Thoracic aorta (tissue), 2 donors: Measurements from ENCODE around the gene CFAP46. TPM values are rescaled to one million over a fixed set of nuclear protein-coding genes. Genes with fewer than 3 reads are reported as not detected.
"Not testable (repeated sequence)": the region's sequence is repeated elsewhere in the genome, so short reads cannot be mapped to it uniquely, and the experiment has no call there.

ENCODE experiments used
- ATAC-seq: fragments of 150-250 bp; one replicate; pipeline ENCODE4 v1.8.0; 2017; ENCODE audit warnings: low read depth; ENCODE audit not compliant: insufficient number of reproducible peaks, low FRiP score
- DNase-seq: peaks from one replicate; pipeline ENCODE4 v3.0.0-alpha.2; 2020; ENCODE audit warnings: low spot score
- H3K27ac ChIP-seq, 2 donors: fragments of 200-600 bp; sonication (generic); 1 replicate in 1 of 2; 2 replicates in 1 of 2; pipeline ENCODE4 v1.5.1; 2016; ENCODE audit warnings: mild to moderate bottlenecking in 2 of 2, moderate library complexity in 2 of 2
- H3K27me3 ChIP-seq: fragments of 200-600 bp; sonication (generic); replicated peaks from 2 replicates; pipeline ENCODE4 v1.6.0; 2016; ENCODE audit warnings: mild to moderate bottlenecking; ENCODE audit not compliant: insufficient read depth
- H3K36me3 ChIP-seq: fragments of 200-600 bp; sonication (generic); one replicate; pipeline ENCODE4 v1.5.1; 2016
- H3K4me1 ChIP-seq, 2 donors: fragments of 200-600 bp; sonication (generic); 1 replicate in 1 of 2; 2 replicates in 1 of 2; pipeline versions ENCODE4 v1.5.1 to v1.6.0; 2016; ENCODE audit warnings: low read depth in 2 of 2, mild to moderate bottlenecking in 1 of 2; ENCODE audit not compliant: control insufficient read depth in 1 of 2
- H3K4me3 ChIP-seq: fragments of 200-600 bp; sonication (generic); 2 replicates; pipeline ENCODE4 v1.5.1; 2016; ENCODE audit warnings: mild to moderate bottlenecking
- H3K9me3 ChIP-seq: fragments of 200-600 bp; sonication (generic); 2 replicates; pipeline ENCODE4 v1.5.1; 2016
- CTCF ChIP-seq: fragments of 200-600 bp; sonication (generic); IDR thresholded peaks from one replicate; pipeline ENCODE4 v1.5.1; 2019; ENCODE audit warnings: antibody characterized with exemption
- total RNA-seq, 2 donors: library from RNA; depleted of rRNA; stranded (reverse); fragments of >200 nt; gene quantifications; one replicate each; pipeline versions ENCODE4 v1.1.0 to v1.2.3, GENCODE V29; 2016

Gene CFAP46
- total RNA-seq, 2 donors from 2014 or later, result not detected

GRCh38 chr10:132957981-132958882, 15.9 kb upstream of the CFAP46 start:
- no peaks in the 10 kb centered on the region for H3K27me3 ChIP-seq
- peaks cover 0 to 4% of the 10 kb centered on the region in 2 donors for H3K4me1 ChIP-seq
- H3K27ac ChIP-seq, result no peak overlapping the region
- H3K4me3 ChIP-seq, result no peak overlapping the region
- DNase-seq, result no peak
- no peak for ATAC-seq
- H3K9me3 ChIP-seq, result no peaks in the 10 kb centered on the region
- no peaks in the 10 kb centered on the region for H3K36me3 ChIP-seq
- no peak for TF ChIP-seq CTCF

- no peak overlapping the region for H3K27ac ChIP-seq
- no peaks in the 10 kb centered on the region for H3K36me3 ChIP-seq
- no peaks in the 10 kb centered on the region for H3K9me3 ChIP-seq
- H3K4me3 ChIP-seq, result no peak overlapping the region
- H3K4me1 ChIP-seq, result peaks cover 0 to 4% of the 10 kb centered on the region in 2 donors
- no peak for ATAC-seq
- TF ChIP-seq CTCF, result no peak
- no peaks in the 10 kb centered on the region for H3K27me3 ChIP-seq
- no peak for DNase-seq
Measured at GRCh38 chr10:132957131-132957530, 14.8 kb upstream of the CFAP46 start.

GRCh38 chr10:132956259-132956658, 13.9 kb upstream of the CFAP46 start:
- H3K36me3 ChIP-seq, H3K9me3 ChIP-seq, H3K4me1 ChIP-seq, DNase-seq, ATAC-seq, H3K4me3 ChIP-seq, H3K27ac ChIP-seq, H3K27me3 ChIP-seq: not testable (repeated sequence)

- Histone ChIP-seq H3K4me1 (no peaks in the 10 kb centered on the region), H3K27me3 (no peaks in the 10 kb centered on the region), H3K4me3 (no peak overlapping the region), H3K9me3 (no peaks in the 10 kb centered on the region), H3K36me3 (no peaks in the 10 kb centered on the region), H3K27ac (no peak overlapping the region)
- ATAC-seq (no peak), DNase-seq (no peak)
- TF ChIP-seq CTCF, result no peak
Measured at GRCh38 chr10:132955479-132955878, 13.1 kb upstream of the CFAP46 start.

GRCh38 chr10:132953428-132953827, 11.1 kb upstream of the CFAP46 start:
- H3K36me3 ChIP-seq, result no peaks in the 10 kb centered on the region

More at GRCh38 chr10:132953428-132953827, 11.1 kb upstream of the CFAP46 start:
- Histone ChIP-seq H3K4me3 (no peak overlapping the region), H3K9me3 (no peaks in the 10 kb centered on the region), H3K27ac (no peak overlapping the region), H3K27me3 (no peaks in the 10 kb centered on the region), H3K4me1 (no peaks in the 10 kb centered on the region)
- no peak for ATAC-seq
- no peak for TF ChIP-seq CTCF
- DNase-seq, result no peak
